ENCODE measurements around the gene COL1A2.

DNA sequence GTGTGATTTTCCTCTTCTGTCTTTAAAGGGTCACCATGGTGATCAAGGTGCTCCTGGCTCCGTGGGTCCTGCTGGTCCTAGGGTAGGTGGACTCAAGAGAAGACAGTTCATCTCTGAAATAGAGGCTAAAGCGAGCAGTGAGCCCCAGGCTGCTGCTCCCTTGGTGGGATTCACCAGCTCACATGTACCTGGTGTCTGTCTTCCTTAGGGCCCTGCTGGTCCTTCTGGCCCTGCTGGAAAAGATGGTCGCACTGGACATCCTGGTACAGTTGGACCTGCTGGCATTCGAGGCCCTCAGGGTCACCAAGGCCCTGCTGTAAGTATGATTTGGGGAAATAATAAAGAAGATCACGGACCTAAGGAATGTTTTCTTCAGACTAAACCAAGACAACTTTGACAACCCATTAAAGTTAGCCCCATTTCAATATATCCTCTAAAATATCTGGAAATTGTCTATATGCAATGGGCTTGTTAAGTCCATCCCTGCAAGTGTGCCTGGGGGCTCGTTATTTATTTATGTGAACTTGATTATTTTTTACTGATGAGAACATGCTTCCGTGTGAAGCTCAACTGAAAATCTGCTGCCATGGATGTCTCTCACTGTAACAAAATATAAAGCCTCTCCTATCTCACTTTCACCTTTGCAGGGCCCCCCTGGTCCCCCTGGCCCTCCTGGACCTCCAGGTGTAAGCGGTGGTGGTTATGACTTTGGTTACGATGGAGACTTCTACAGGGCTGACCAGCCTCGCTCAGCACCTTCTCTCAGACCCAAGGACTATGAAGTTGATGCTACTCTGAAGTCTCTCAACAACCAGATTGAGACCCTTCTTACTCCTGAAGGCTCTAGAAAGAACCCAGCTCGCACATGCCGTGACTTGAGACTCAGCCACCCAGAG is 32.5 kb downstream of the COL1A2 start:
- TF ChIP-seq, protein P1, sequence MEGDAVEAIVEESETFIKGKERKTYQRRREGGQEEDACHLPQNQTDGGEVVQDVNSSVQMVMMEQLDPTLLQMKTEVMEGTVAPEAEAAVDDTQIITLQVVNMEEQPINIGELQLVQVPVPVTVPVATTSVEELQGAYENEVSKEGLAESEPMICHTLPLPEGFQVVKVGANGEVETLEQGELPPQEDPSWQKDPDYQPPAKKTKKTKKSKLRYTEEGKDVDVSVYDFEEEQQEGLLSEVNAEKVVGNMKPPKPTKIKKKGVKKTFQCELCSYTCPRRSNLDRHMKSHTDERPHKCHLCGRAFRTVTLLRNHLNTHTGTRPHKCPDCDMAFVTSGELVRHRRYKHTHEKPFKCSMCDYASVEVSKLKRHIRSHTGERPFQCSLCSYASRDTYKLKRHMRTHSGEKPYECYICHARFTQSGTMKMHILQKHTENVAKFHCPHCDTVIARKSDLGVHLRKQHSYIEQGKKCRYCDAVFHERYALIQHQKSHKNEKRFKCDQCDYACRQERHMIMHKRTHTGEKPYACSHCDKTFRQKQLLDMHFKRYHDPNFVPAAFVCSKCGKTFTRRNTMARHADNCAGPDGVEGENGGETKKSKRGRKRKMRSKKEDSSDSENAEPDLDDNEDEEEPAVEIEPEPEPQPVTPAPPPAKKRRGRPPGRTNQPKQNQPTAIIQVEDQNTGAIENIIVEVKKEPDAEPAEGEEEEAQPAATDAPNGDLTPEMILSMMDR (IDR thresholded peaks at IDR 0.05) = no peak
- TF ChIP-seq EP300 (IDR thresholded peaks at IDR 0.05) (no peak), POLR2A (IDR thresholded peaks at IDR 0.05) (no peak)
